ENCODE data around the gene CENPM.

The CENPM gene

GRCh38 chr22:41934284-41935014, 12.5 kb downstream of the CENPM start:
- in situ Hi-C loops (cut with MboI; ENCODE audit: low sequenced_read_pairs), result no loop called here

DNA sequence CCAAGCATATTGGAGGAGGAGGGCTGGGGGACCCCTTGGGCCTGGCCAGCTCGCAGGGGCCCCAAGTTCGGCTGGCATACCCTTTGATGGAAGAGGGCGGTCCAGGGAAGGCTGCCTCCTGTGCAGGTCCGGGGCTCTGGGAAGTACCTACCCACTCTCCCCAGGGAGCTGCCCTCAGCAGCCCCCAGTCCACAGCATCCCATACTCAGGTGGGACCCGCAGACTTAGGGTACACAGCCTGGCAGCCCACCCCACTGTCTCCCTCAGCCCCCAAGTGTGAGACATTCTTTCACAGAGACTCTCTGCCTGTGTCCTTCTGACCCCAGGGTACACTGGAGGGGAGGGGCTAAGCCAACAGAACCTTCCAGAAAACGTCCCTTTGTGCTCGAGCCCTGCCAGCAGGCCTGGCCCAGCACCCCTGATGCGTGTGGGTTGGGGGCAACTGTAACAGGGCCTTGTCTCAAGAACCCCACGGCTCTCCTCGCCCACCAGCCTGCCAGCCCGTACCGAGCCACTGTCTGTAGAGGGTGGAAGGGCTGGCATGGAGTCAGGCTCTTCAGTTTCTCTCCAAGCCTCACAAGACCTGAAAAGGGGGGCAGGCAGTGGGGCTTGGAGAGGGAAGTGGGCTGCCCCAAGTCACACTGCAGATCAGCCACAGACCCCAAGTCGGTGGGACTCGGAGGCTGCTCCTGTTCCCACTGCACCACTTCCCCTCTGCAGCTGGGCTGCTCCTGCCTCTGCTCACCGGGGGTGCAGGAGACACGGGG, 13.4 kb downstream of the CENPM start:
- in situ Hi-C loops (cut with MboI; ENCODE audit: low sequenced_read_pairs), result no loop called here

- in situ Hi-C loops (cut with MboI; ENCODE audit: low sequenced_read_pairs), result no loop called here
These were observed 14.6 kb downstream of the CENPM start for GRCh38 chr22:41932353-41932752.

DNA sequence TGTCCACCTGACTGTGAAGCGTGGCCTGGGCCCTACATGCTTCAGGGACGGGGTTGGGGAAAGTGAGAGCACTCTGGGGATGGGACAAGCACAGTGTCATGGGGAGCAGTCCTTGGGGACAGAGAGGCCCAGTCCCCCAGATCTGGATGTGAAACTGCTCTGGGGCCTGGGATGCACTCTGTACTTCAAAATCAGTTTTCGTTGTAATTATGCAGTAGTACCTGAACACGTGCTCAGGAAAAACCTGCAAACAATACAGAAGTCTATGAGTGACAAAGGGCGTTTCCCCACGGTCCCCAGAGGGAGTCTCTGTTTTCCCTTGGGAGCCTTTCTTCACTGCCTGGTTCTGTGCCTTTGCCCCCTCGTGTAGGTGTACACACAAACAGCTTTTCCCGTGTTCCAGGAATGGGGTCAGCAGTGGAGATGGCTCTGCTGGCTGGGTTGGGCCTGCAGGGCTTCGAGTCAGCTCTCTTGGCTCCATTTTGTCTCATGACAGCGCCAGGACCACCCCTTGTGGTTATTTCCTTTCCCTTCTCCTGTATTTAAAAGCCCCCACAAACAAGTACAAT, 15.2 kb downstream of the CENPM start:
- in situ Hi-C loops (cut with MboI; ENCODE audit: low sequenced_read_pairs), result no loop called here

GRCh38 chr22:41929418-41929810, 17.5 kb downstream of the CENPM start:
- in situ Hi-C loops (cut with MboI; ENCODE audit: low sequenced_read_pairs), result no loop called here

- in situ Hi-C loops (cut with MboI; ENCODE audit: low sequenced_read_pairs), result no loop called here
These were observed 18.1 kb downstream of the CENPM start for GRCh38 chr22:41928593-41929417.

- in situ Hi-C loops (cut with MboI; ENCODE audit: low sequenced_read_pairs), result no loop called here
These were observed 19.1 kb downstream of the CENPM start for GRCh38 chr22:41927813-41928212.

- in situ Hi-C loops (cut with MboI; ENCODE audit: low sequenced_read_pairs), result no loop called here
These were observed 21.0 kb downstream of the CENPM start for GRCh38 chr22:41925783-41926460.

- in situ Hi-C loops (cut with MboI; ENCODE audit: low sequenced_read_pairs), result no loop called here
These were observed 23.2 kb downstream of the CENPM start for GRCh38 chr22:41923595-41924276.

DNA sequence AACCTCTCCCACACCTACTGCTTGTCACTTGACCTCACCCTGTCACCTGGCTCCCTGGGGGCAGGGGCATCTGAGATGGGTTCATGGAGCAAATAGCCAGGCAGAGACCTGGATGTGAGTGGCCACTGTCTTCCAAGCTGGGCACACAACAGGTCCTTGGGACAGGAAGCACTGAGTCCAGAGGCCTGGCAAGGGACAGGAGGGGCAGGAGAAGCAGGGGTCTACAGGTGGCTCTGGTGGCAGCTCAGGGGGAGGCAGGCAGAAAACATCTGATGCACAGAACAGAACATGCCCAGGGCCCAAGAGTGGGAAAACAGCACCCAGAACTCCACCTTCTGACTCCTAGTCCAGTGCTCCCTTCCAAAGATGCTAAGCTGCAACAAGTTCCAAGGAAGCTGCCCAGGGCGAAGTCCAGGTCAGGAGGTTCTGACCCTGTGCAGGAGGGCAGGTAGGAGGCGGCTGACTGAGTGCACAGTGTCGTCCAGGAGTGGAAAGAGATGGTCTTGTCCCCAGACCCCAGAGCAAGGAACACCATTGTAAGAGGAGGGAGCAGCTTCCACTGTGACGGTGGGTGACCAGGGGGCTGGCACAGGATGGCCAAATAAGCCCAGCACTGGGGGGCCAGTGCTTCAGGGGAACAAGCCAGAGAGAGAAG, 23.9 kb downstream of the CENPM start:
- in situ Hi-C loops (cut with MboI; ENCODE audit: low sequenced_read_pairs), result no loop called here

DNA sequence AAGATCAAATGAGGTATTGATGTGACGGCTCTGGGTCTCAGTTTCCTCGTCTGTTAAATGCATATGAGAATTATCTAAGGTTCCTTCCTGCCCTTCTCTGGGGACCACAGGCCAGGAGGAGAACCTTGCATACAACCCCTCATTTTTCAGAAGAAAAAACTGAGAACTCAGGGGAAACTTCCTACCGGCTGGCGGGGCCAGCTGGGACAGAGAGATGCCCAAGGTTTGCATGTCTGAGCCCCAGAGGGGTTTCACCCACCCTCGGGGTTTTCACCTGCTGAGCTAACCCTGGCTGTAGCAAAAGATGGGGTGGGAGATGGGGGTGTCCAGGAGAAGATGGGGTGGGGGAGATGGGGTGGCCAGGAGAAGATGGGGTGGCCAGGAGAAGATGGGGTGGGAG, 24.6 kb downstream of the CENPM start:
- in situ Hi-C loops (cut with MboI; ENCODE audit: low sequenced_read_pairs), result no loop called here

DNA sequence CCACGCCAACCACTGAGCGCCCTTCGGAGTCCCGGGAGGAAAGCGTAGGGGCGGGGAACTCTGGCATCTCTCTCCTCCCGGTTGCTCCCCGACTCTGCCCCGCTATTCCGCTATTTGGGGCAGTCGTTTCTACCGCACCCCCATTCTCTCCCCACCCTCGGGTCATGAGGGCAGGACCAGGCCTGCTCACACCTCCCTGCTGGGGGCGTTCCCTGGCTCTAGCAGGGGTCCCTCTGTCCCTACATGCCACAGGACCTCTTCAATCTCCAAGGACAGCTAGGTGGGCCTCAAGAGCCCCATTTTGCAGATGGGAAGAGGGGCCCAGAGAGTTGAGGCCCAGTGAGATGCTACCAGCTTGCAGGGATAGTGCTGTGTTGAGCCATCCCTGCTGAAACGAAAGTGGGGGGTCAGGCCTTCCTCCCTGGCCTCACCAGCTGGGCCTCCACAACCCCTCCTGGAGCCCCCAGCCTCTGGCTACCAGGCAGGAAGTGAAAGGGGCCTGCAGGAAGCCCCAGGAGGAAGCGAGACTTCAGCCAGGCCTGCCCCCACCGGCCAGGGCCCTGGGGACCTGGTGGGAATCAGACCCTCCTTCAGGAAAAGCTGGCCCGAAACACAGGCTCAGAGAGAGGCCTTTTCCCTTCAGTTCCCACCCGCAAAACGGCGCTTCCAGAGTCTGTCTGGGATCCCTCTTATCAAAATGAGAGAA, 26.5 kb downstream of the CENPM start:
- in situ Hi-C loops (cut with MboI; ENCODE audit: low sequenced_read_pairs), result no loop called here

- in situ Hi-C loops (cut with MboI; ENCODE audit: low sequenced_read_pairs), result no loop called here
These were observed 27.4 kb downstream of the CENPM start for GRCh38 chr22:41919357-41920224.

- in situ Hi-C loops (cut with MboI; ENCODE audit: low sequenced_read_pairs), result no loop called here
These were observed 28.8 kb downstream of the CENPM start for GRCh38 chr22:41917903-41918791.

GRCh38 chr22:41917375-41917902, 29.5 kb downstream of the CENPM start:
- in situ Hi-C loops (cut with MboI; ENCODE audit: low sequenced_read_pairs), result no loop called here

DNA sequence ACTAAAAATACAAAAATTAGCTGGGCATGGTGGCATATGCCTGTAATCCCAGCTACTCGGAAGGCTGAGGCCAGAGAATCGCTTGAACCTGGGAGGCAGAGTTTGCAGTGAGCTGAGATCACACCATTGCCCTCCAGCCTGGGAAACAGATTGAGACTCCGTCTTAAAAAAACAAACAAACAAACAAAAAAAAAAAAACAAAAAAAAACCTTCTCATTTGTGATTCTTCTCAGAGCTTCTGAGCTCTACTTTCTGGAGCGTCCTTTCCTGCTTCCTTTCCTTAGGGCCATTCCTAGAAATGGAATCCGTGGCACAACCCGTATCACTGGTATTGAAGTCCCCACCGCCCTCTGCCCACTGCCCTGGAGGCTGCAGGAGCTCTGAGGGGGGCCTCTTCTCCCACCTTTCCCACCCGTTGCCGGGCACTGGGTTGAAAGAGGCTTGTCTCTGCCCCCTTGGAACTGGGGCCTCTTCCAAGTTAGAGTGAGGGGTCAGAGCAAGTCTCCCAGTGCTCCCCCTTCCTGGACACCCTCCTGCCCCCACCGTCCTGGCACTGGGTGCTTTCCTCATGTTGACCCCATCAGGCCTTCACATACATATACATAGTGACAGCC, 30.1 kb downstream of the CENPM start:
- in situ Hi-C loops (cut with MboI; ENCODE audit: low sequenced_read_pairs), result no loop called here

Data from HL-60/S4 (cell line).